Measurements from ENCODE around the gene IL11. TPM values are rescaled to one million over a fixed set of nuclear protein-coding genes. Genes with fewer than 3 reads are reported as not detected.

IL11 gene
- total and polyA plus RNA-seq, 2 of the 13 experiments (the other 11 are each of a cell fraction or from before 2014, with no cell fraction given): 2.5 to 2.9 TPM

GRCh38 chr19:55372316-55373081, 2.2 kb upstream of the IL11 start (continued):
- no peak for TF ChIP-seq ZHX2 (IDR thresholded peaks at IDR 0.05; ENCODE audit: low read depth)
- TF ChIP-seq ZHX2 (CRISPR knock-in tag; IDR thresholded peaks at IDR 0.05; ENCODE audit: borderline replicate concordance): no peak
- TF ChIP-seq, protein P1, sequence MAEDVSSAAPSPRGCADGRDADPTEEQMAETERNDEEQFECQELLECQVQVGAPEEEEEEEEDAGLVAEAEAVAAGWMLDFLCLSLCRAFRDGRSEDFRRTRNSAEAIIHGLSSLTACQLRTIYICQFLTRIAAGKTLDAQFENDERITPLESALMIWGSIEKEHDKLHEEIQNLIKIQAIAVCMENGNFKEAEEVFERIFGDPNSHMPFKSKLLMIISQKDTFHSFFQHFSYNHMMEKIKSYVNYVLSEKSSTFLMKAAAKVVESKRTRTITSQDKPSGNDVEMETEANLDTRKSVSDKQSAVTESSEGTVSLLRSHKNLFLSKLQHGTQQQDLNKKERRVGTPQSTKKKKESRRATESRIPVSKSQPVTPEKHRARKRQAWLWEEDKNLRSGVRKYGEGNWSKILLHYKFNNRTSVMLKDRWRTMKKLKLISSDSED (CRISPR knock-in tag; IDR thresholded peaks at IDR 0.05): no peak
- TF ChIP-seq, protein P2, sequence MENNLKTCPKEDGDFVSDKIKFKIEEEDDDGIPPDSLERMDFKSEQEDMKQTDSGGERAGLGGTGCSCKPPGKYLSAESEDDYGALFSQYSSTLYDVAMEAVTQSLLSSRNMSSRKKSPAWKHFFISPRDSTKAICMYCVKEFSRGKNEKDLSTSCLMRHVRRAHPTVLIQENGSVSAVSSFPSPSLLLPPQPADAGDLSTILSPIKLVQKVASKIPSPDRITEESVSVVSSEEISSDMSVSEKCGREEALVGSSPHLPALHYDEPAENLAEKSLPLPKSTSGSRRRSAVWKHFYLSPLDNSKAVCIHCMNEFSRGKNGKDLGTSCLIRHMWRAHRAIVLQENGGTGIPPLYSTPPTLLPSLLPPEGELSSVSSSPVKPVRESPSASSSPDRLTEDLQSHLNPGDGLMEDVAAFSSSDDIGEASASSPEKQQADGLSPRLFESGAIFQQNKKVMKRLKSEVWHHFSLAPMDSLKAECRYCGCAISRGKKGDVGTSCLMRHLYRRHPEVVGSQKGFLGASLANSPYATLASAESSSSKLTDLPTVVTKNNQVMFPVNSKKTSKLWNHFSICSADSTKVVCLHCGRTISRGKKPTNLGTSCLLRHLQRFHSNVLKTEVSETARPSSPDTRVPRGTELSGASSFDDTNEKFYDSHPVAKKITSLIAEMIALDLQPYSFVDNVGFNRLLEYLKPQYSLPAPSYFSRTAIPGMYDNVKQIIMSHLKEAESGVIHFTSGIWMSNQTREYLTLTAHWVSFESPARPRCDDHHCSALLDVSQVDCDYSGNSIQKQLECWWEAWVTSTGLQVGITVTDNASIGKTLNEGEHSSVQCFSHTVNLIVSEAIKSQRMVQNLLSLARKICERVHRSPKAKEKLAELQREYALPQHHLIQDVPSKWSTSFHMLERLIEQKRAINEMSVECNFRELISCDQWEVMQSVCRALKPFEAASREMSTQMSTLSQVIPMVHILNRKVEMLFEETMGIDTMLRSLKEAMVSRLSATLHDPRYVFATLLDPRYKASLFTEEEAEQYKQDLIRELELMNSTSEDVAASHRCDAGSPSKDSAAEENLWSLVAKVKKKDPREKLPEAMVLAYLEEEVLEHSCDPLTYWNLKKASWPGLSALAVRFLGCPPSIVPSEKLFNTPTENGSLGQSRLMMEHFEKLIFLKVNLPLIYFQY (CRISPR knock-in tag; IDR thresholded peaks at IDR 0.05; ENCODE audit: borderline replicate concordance): peak; percentile 14; the same call in 1 of the 2 replicates
- TF ChIP-seq ZNF207 (IDR thresholded peaks at IDR 0.05; ENCODE audit: borderline replicate concordance): no peak
- TF ChIP-seq, protein P3, sequence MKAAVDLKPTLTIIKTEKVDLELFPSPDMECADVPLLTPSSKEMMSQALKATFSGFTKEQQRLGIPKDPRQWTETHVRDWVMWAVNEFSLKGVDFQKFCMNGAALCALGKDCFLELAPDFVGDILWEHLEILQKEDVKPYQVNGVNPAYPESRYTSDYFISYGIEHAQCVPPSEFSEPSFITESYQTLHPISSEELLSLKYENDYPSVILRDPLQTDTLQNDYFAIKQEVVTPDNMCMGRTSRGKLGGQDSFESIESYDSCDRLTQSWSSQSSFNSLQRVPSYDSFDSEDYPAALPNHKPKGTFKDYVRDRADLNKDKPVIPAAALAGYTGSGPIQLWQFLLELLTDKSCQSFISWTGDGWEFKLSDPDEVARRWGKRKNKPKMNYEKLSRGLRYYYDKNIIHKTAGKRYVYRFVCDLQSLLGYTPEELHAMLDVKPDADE (CRISPR knock-in tag; IDR thresholded peaks at IDR 0.05): no peak
- no peak for TF ChIP-seq ZNF670 (CRISPR knock-in tag; IDR thresholded peaks at IDR 0.05; ENCODE audit: borderline replicate concordance)
- TF ChIP-seq KDM6A (CRISPR knock-in tag; IDR thresholded peaks at IDR 0.05; ENCODE audit: low read depth): 0 out of 2 replicates have a peak, but pooled peaks have one; percentile 40
- TF ChIP-seq BCL6 (CRISPR knock-in tag; IDR thresholded peaks at IDR 0.05): no peak
- TF ChIP-seq TMF1 (CRISPR knock-in tag; IDR thresholded peaks at IDR 0.05; ENCODE audit: low read depth): no peak
- no peak for TF ChIP-seq SCMH1 (CRISPR knock-in tag; IDR thresholded peaks at IDR 0.05; ENCODE audit: borderline replicate concordance)
- no peak for TF ChIP-seq ZNF17 (CRISPR knock-in tag; IDR thresholded peaks at IDR 0.05)
- TF ChIP-seq ZNF451 (CRISPR knock-in tag; IDR thresholded peaks at IDR 0.05): no peak
- no peak for TF ChIP-seq LBX2 (CRISPR knock-in tag; IDR thresholded peaks at IDR 0.05; ENCODE audit: borderline replicate concordance)
